NCI-H510A treated with DMSO at 0.1 percent for 48 hours (cell line): Measurements from ENCODE around the gene TENM3.

Source experiments
- DNase-seq: peaks from one replicate; lab custom pipeline; 2025; lab: John Stamatoyannopoulos, UW

TENM3 gene

GRCh38 chr4:182684796-182685195 lies 441.6 kb downstream of the TENM3 start:
- DNase-seq, result no peak

- DNase-seq, result no peak
These were observed 444.9 kb downstream of the TENM3 start for GRCh38 chr4:182688081-182688480.

- no peak for DNase-seq
These were observed 451.3 kb downstream of the TENM3 start for GRCh38 chr4:182694551-182694950.

GRCh38 chr4:182695009-182695408 lies 451.8 kb downstream of the TENM3 start:
- DNase-seq, result no peak

- no peak for DNase-seq
These were observed 452.6 kb downstream of the TENM3 start for GRCh38 chr4:182695842-182696241.

GRCh38 chr4:182697094-182697493 lies 453.9 kb downstream of the TENM3 start:
- DNase-seq, result no peak

GRCh38 chr4:182698212-182698611 lies 455.0 kb downstream of the TENM3 start:
- no peak for DNase-seq

- DNase-seq, result no peak
These were observed 456.0 kb downstream of the TENM3 start for GRCh38 chr4:182699201-182699600.

- no peak for DNase-seq
These were observed 456.6 kb downstream of the TENM3 start for GRCh38 chr4:182699795-182700194.

- DNase-seq, result no peak
These were observed 457.4 kb downstream of the TENM3 start for GRCh38 chr4:182700362-182701160.

- DNase-seq, result no peak
These were observed 460.9 kb downstream of the TENM3 start for GRCh38 chr4:182704077-182704476.

GRCh38 chr4:182704948-182705347 lies 461.7 kb downstream of the TENM3 start:
- no peak for DNase-seq

- DNase-seq, result no peak
These were observed 462.2 kb downstream of the TENM3 start for GRCh38 chr4:182705389-182705788.

GRCh38 chr4:182711211-182711610 lies 468.0 kb downstream of the TENM3 start:
- no peak for DNase-seq

- DNase-seq, result no peak
These were observed 472.3 kb downstream of the TENM3 start for GRCh38 chr4:182715548-182715947.

- DNase-seq, result no peak
These were observed 473.0 kb downstream of the TENM3 start for GRCh38 chr4:182716192-182716591.

- DNase-seq, result no peak
These were observed 474.8 kb downstream of the TENM3 start for GRCh38 chr4:182717788-182718583.

GRCh38 chr4:182724414-182724813 lies 481.2 kb downstream of the TENM3 start:
- no peak for DNase-seq

GRCh38 chr4:182729516-182729915 lies 486.3 kb downstream of the TENM3 start:
- DNase-seq, result no peak

- DNase-seq, result no peak
These were observed 487.6 kb downstream of the TENM3 start for GRCh38 chr4:182730791-182731190.

- no peak for DNase-seq
These were observed 493.0 kb downstream of the TENM3 start for GRCh38 chr4:182736207-182736606.

GRCh38 chr4:182738283-182739047 lies 495.3 kb downstream of the TENM3 start:
- DNase-seq, result no peak

GRCh38 chr4:182740256-182740655 lies 497.1 kb downstream of the TENM3 start:
- no peak for DNase-seq
